ENCODE measurements around the gene ZNF608. TPM values are rescaled to one million over a fixed set of nuclear protein-coding genes. Genes with fewer than 3 reads are reported as not detected.

Gene ZNF608
- total and polyA plus RNA-seq, 9 of the 15 experiments (the other 6 are each of a cell fraction or from before 2014, with no cell fraction given): 0.38 to 1.5 (median 1.00) TPM

GRCh38 chr5:124697933-124698591, 48.4 kb downstream of the ZNF608 start (continued):
- no peak for TF ChIP-seq SETDB1 (IDR thresholded peaks at IDR 0.05; ENCODE audit: low read length)
- no peak for TF ChIP-seq CSDE1 (IDR thresholded peaks at IDR 0.05)

- TF ChIP-seq ZNF354B (CRISPR knock-in tag; IDR thresholded peaks at IDR 0.05) (no peak), ZNF395 (CRISPR knock-in tag; IDR thresholded peaks at IDR 0.05) (no peak), KLF16 (IDR thresholded peaks at IDR 0.05) (no peak), ZC3H11A (IDR thresholded peaks at IDR 0.05; ENCODE audit: low read depth, low read length) (no peak), CEBPG (CRISPR knock-in tag; IDR thresholded peaks at IDR 0.05) (no peak), CEBPG (tag; conservative IDR thresholded peaks at IDR 0.05 in 1 of 2, IDR thresholded peaks at IDR 0.05 in 1 of 2) (no peak)
- no peak overlapping the region for H3K27ac ChIP-seq (ENCODE audit: extremely low read depth, low read depth, low read length)
- no peak overlapping the region for H3K4me2 ChIP-seq (ENCODE audit: insufficient read depth, low read length)
- WGBS (ENCODE audit: insufficient coverage, low coverage, missing lambda C conversion rate): 75% methylated on average over 1 of the region's 1 CpG
- no peaks in the 10 kb centered on the region for H3K79me2 ChIP-seq (ENCODE audit: control insufficient read depth, insufficient read depth, low read length)
- H3K9ac ChIP-seq (ENCODE audit: insufficient read depth in 1 of 2, low read depth in 2 of 2, low read length in 2 of 2): no peak overlapping the region
- no peaks in the 10 kb centered on the region for H4K20me1 ChIP-seq (replicated peaks; ENCODE audit: control insufficient read depth, insufficient read depth, low read length)
- H3K9me3 ChIP-seq (replicated peaks; ENCODE audit: control insufficient read depth, insufficient read depth, low read depth, low read length): no peaks in the 10 kb centered on the region
- CTCF ChIA-PET (ENCODE audit: low intra/inter-chr PET ratio): no interaction called here
- no peak for FAIRE-seq
- intact Hi-C loops (cut with micrococcal nuclease) (no loop called here), in situ Hi-C loops (cut with MboI) (no loop called here)
- H3K36me3 ChIP-seq (ENCODE audit: control insufficient read depth, insufficient read depth, low read length): no peaks in the 10 kb centered on the region
- no peak for DNase-seq (ENCODE audit: extremely low read depth in 1 of 4, low spot score in 3 of 4)
- no peaks in the 10 kb centered on the region; a peak in 1 of 5 replicates for H3K4me1 ChIP-seq (replicated peaks in 1 of 2; ENCODE audit: control insufficient read depth in 2 of 2, insufficient read depth in 2 of 2, low read length in 2 of 2)
- H3K9me1 ChIP-seq (ENCODE audit: control insufficient read depth, insufficient read depth, low read length): no peaks in the 10 kb centered on the region
- BruUV-seq (replicated peaks): no TSS peak
- ATAC-seq: no peak
- H3K4me3 ChIP-seq: no peak overlapping the region
- H2AFZ ChIP-seq (ENCODE audit: low read depth, low read length): no peak overlapping the region
- POLR2A ChIA-PET: interaction anchor here (1.2 kb wide), 1 partner anchor 9 kb away, joined by 6 read pairs; no protein-coding TSS in a partner anchor
- no peaks in the 10 kb centered on the region for H3K27me3 ChIP-seq (ENCODE audit: control insufficient read depth in 2 of 2, insufficient read depth in 2 of 2, low read length in 2 of 2)
Observed at GRCh38 chr5:124697501-124697900, 48.9 kb downstream of the ZNF608 start.
